Endodermal cell (in vitro differentiated cells): ENCODE data around the gene DPP8. TPM values are rescaled to one million over a fixed set of nuclear protein-coding genes. Genes with fewer than 3 reads are reported as not detected.

Experiments
- DNase-seq: peaks from one replicate; pipeline ENCODE4 v3.0.0-alpha.2; 2017
- H3K27ac ChIP-seq: 2 replicates; pipeline ENCODE4 v1.5.1; 2013; ENCODE audit warnings: mild to moderate bottlenecking, low read depth, low read length, moderate library complexity
- H3K27me3 ChIP-seq: 2 replicates; pipeline ENCODE4 v1.6.1; 2013; ENCODE audit warnings: mild to moderate bottlenecking, low read length, moderate library complexity; ENCODE audit not compliant: insufficient read depth, control insufficient read depth, poor library complexity, severe bottlenecking
- H3K36me3 ChIP-seq: 2 replicates; pipeline ENCODE4 v1.7.0; 2013; ENCODE audit warnings: mild to moderate bottlenecking, low read length, moderate library complexity; ENCODE audit not compliant: control insufficient read depth, insufficient read depth
- H3K4me1 ChIP-seq: one replicate; pipeline ENCODE4 v1.7.0; 2013; ENCODE audit warnings: low read length; ENCODE audit not compliant: control insufficient read depth, insufficient read depth
- H3K4me3 ChIP-seq: 2 replicates; pipeline ENCODE4 v1.5.1; 2013; ENCODE audit warnings: mild to moderate bottlenecking, low read length, moderate library complexity
- H3K9ac ChIP-seq: 2 replicates; pipeline ENCODE4 v1.6.1; 2013; ENCODE audit warnings: mild to moderate bottlenecking, low read length, moderate library complexity; ENCODE audit not compliant: poor library complexity, severe bottlenecking; ENCODE audit errors: extremely low read depth
- H3K9me3 ChIP-seq: 2 replicates; pipeline ENCODE4 v1.6.1; 2013; ENCODE audit warnings: mild to moderate bottlenecking, low read length, moderate library complexity; ENCODE audit not compliant: control insufficient read depth
- H3K27ac Mint-ChIP-seq: 2 replicates; pipeline ENCODE4 v1.8.0; 2020; ENCODE audit warnings: mixed read lengths
- H3K27me3 Mint-ChIP-seq: 2 replicates; pipeline ENCODE4 v1.8.0; 2021; ENCODE audit warnings: mild to moderate bottlenecking, mixed read lengths; ENCODE audit not compliant: insufficient read depth
- H3K36me3 Mint-ChIP-seq: 2 replicates; pipeline ENCODE4 v1.8.0; 2020; ENCODE audit warnings: low read depth, mixed read lengths
- H3K4me1 Mint-ChIP-seq: 2 replicates; pipeline ENCODE4 v1.8.0; 2020; ENCODE audit warnings: mixed read lengths
- H3K4me3 Mint-ChIP-seq: 2 replicates; pipeline ENCODE4 v1.8.0; 2020; ENCODE audit warnings: mild to moderate bottlenecking, moderate library complexity, mixed read lengths
- H3K9me3 Mint-ChIP-seq: 2 replicates; pipeline ENCODE4 v1.8.0; 2020; ENCODE audit warnings: mild to moderate bottlenecking, mixed read lengths
- WGBS, 2 experiments: methylation state at CpG; one replicate each; pipeline versions ENCODE4 v1.1.5 to v1.1.7; 2013; ENCODE audit warnings: missing lambda C conversion rate in 2 of 2, mixed read lengths in 1 of 2; ENCODE audit not compliant: insufficient coverage in 1 of 2, insufficient read length in 1 of 2; 5-methylcytosine and 5-hydroxymethylcytosine counted together
- total RNA-seq, 2 donors: library from RNA; stranded (reverse); fragmentation: NEBNext Ultra II Directional in 1 of 2; extraction: Animal tissue kit (Norgen Biotek cat#: 25700) in 1 of 2; gene quantifications; 2 replicates in 1 of 2; 3 replicates in 1 of 2; pipeline ENCODE4 v1.2.1, GENCODE V29; 2021
- TF ChIP-seq, protein P1 (sequence below): fragments of 200-600 bp; sonication (generic); conservative IDR thresholded peaks from 2 replicates; pipeline ENCODE4 v1.5.0; 2021; ENCODE audit warnings: antibody characterized with exemption, mild to moderate bottlenecking

Gene DPP8
- total RNA-seq, 2 donors from 2014 or later, result 31.8 to 34.9 TPM

DNA sequence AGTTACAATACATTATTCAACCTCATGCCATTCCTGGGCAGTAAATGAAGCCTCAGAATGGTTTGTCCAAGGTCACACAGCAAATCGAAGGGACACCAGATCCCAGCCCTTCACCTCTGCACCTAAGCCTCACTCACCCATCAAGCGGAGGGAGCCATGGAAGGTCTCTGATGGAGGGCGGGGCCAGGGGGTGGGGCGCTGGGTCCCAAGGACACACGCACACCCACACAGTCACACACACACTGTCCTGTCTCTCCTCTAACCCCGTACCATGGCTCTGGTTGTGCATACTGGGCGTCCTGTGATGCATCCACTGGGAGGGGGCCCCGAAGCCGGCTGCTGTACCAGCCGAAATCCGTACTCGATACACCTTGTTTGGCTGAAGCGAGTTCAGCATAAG lies 124.4 kb downstream of the DPP8 start:
- Histone ChIP-seq H3K36me3 (peaks cover 69% of the 10 kb centered on the region), H3K9me3 (no peaks in the 10 kb centered on the region), H3K27me3 (no peaks in the 10 kb centered on the region), H3K4me1 (no peaks in the 10 kb centered on the region), H3K4me3 (no peak overlapping the region), H3K9ac (no peak overlapping the region), H3K27ac (no peak overlapping the region)
- Mint-ChIP-seq H3K4me1 (peaks cover 8% of the 10 kb centered on the region), H3K27ac (no peak overlapping the region), H3K9me3 (no peaks in the 10 kb centered on the region), H3K4me3 (no peak overlapping the region), H3K36me3 (peaks cover 62% of the 10 kb centered on the region), H3K27me3 (peaks cover 45% of the 10 kb centered on the region)
- WGBS, 2 experiments, result 94 to 97% methylated on average over 9 to 13 of the region's 13 CpGs
- TF ChIP-seq, protein P1, sequence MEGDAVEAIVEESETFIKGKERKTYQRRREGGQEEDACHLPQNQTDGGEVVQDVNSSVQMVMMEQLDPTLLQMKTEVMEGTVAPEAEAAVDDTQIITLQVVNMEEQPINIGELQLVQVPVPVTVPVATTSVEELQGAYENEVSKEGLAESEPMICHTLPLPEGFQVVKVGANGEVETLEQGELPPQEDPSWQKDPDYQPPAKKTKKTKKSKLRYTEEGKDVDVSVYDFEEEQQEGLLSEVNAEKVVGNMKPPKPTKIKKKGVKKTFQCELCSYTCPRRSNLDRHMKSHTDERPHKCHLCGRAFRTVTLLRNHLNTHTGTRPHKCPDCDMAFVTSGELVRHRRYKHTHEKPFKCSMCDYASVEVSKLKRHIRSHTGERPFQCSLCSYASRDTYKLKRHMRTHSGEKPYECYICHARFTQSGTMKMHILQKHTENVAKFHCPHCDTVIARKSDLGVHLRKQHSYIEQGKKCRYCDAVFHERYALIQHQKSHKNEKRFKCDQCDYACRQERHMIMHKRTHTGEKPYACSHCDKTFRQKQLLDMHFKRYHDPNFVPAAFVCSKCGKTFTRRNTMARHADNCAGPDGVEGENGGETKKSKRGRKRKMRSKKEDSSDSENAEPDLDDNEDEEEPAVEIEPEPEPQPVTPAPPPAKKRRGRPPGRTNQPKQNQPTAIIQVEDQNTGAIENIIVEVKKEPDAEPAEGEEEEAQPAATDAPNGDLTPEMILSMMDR, result no peak
- no peak for DNase-seq

Other genes with a start within 250 kb of the DPP8 start
- 10 to 100 TPM in 1 of 2 donors, 1 to 10 TPM in 1; 4.3 to 11.6 TPM for gene PARP16, start 230.8 kb downstream of the DPP8 start, total RNA-seq
- not detected for gene RNU5A-1, start 221.6 kb downstream of the DPP8 start, total RNA-seq
- gene RNU5B-1, start 213.0 kb downstream of the DPP8 start, total RNA-seq, result 10 to 100 TPM in 1 of 2 donors, not detected in 1; 18.6 TPM
- gene IGDCC3, start 139.7 kb downstream of the DPP8 start, total RNA-seq, result 10 to 100 TPM in 1 of 2 donors, 1 to 10 TPM in 1; 7.9 to 13.5 TPM
- gene IGDCC4, start 94.7 kb downstream of the DPP8 start, total RNA-seq, result 10 to 100 TPM; 23.0 to 23.5 TPM
- gene HACD3, start 12.8 kb upstream of the DPP8 start, total RNA-seq, result 100 to 1,000 TPM; 129 to 201 TPM
- gene INTS14, start 93.4 kb upstream of the DPP8 start, total RNA-seq, result 10 to 100 TPM; 33.4 to 37.7 TPM
- 10 to 100 TPM; 12.0 to 14.2 TPM for gene SLC24A1, start 104.2 kb upstream of the DPP8 start, total RNA-seq